Astrocyte (in vitro differentiated cells and primary cell): Measurements from ENCODE around the gene C5orf22. TPM values are rescaled to one million over a fixed set of nuclear protein-coding genes. Genes with fewer than 3 reads are reported as not detected.
"Not testable (repeated sequence)": the region's sequence is repeated elsewhere in the genome, so short reads cannot be mapped to it uniquely, and the experiment has no call there.

Experiments used
- DNase-seq: peaks from one replicate; pipeline ENCODE4 v3.0.0-alpha.2; 2010; ENCODE audit warnings: low read depth
- FAIRE-seq: peaks from 2 replicates; lab custom pipeline; 2011; peaks lifted over from hg19 to GRCh38; lab: Jason Lieb, UNC
- H2AFZ ChIP-seq: 2 replicates; pipeline ENCODE4 v1.6.0; 2012; ENCODE audit warnings: low read depth, low read length, inconsistent platforms
- H3K27ac ChIP-seq: 2 replicates; pipeline ENCODE4 v1.5.1; 2011; ENCODE audit warnings: low read depth, low read length, inconsistent platforms
- H3K27me3 ChIP-seq: 2 replicates; pipeline ENCODE4 v1.6.0; 2011; ENCODE audit warnings: low read length, inconsistent platforms; ENCODE audit not compliant: insufficient read depth
- H3K36me3 ChIP-seq: 2 replicates; pipeline ENCODE4 v1.5.1; 2011; ENCODE audit warnings: low read length, inconsistent platforms; ENCODE audit not compliant: insufficient read depth
- H3K4me1 ChIP-seq: 2 replicates; pipeline ENCODE4 v1.5.1; 2011; ENCODE audit warnings: low read length, inconsistent platforms; ENCODE audit not compliant: insufficient read depth
- H3K4me2 ChIP-seq: 2 replicates; pipeline ENCODE4 v1.6.0; 2012; ENCODE audit warnings: low read length, inconsistent platforms
- H3K4me3 ChIP-seq: 2 replicates; pipeline ENCODE4 v1.5.1; 2011; ENCODE audit warnings: low read depth, mild to moderate bottlenecking, low read length, inconsistent platforms; ENCODE audit not compliant: insufficient read depth
- H3K79me2 ChIP-seq: 2 replicates; pipeline ENCODE4 v1.6.0; 2012; ENCODE audit warnings: mild to moderate bottlenecking, low read length, inconsistent platforms; ENCODE audit not compliant: insufficient read depth
- H3K9ac ChIP-seq: 2 replicates; pipeline ENCODE4 v1.6.0; 2012; ENCODE audit warnings: mild to moderate bottlenecking, low read length, inconsistent platforms
- H3K9me3 ChIP-seq: 2 replicates; pipeline ENCODE4 v1.5.1; 2012; ENCODE audit warnings: low read depth, mild to moderate bottlenecking, low read length, inconsistent platforms; ENCODE audit not compliant: insufficient read depth
- H4K20me1 ChIP-seq: 2 replicates; pipeline ENCODE4 v1.6.0; 2012; ENCODE audit warnings: low read length, inconsistent platforms; ENCODE audit not compliant: insufficient read depth
- H3K27ac Mint-ChIP-seq: one replicate; pipeline ENCODE4 v1.8.0; 2021; ENCODE audit warnings: mild to moderate bottlenecking, mixed read lengths; ENCODE audit not compliant: unreplicated experiment
- H3K27me3 Mint-ChIP-seq: one replicate; pipeline ENCODE4 v1.8.0; 2021; ENCODE audit warnings: low read depth, mixed read lengths; ENCODE audit not compliant: unreplicated experiment
- H3K36me3 Mint-ChIP-seq: one replicate; pipeline ENCODE4 v1.8.0; 2021; ENCODE audit warnings: low read depth, mixed read lengths; ENCODE audit not compliant: unreplicated experiment
- H3K4me1 Mint-ChIP-seq: one replicate; pipeline ENCODE4 v1.8.0; 2021; ENCODE audit warnings: low read depth, mixed read lengths; ENCODE audit not compliant: unreplicated experiment
- H3K4me3 Mint-ChIP-seq: one replicate; pipeline ENCODE4 v1.8.0; 2021; ENCODE audit warnings: mild to moderate bottlenecking, moderate library complexity, mixed read lengths; ENCODE audit not compliant: unreplicated experiment
- H3K9me3 Mint-ChIP-seq: one replicate; pipeline ENCODE4 v1.8.0; 2021; ENCODE audit warnings: mild to moderate bottlenecking, mixed read lengths; ENCODE audit not compliant: unreplicated experiment
- CTCF ChIP-seq: IDR thresholded peaks from 2 replicates; pipeline ENCODE4 v1.5.1; 2011; ENCODE audit warnings: low read depth, mild to moderate bottlenecking, inconsistent platforms, low read length, moderate library complexity; ENCODE audit not compliant: insufficient read depth
- EZH2 ChIP-seq: IDR thresholded peaks from 2 replicates; pipeline ENCODE4 v1.6.1; 2012; ENCODE audit warnings: mild to moderate bottlenecking, low read length, inconsistent platforms; ENCODE audit not compliant: insufficient read depth
- total RNA-seq: library from RNA; stranded (reverse); gene quantifications from 2 replicates; pipeline ENCODE4 v1.2.1, GENCODE V29; 2021

Gene C5orf22
- total RNA-seq, 1 donor from 2014 or later: 25.9 TPM

GRCh38 chr5:31598640-31599611, 66.8 kb downstream of the C5orf22 start:
- Mint-ChIP-seq H3K27me3 (peaks cover 4% of the 10 kb centered on the region), H3K27ac (no peak overlapping the region), H3K36me3 (no peaks in the 10 kb centered on the region)

GRCh38 chr5:31602305-31602704, 70.2 kb downstream of the C5orf22 start:
- H2AFZ ChIP-seq, H3K9me3 Mint-ChIP-seq, H4K20me1 ChIP-seq, H3K79me2 ChIP-seq, DNase-seq, H3K27ac ChIP-seq, H3K4me1 Mint-ChIP-seq, H3K36me3 Mint-ChIP-seq, H3K36me3 ChIP-seq, FAIRE-seq, H3K4me1 ChIP-seq, H3K4me2 ChIP-seq, H3K4me3 ChIP-seq, H3K27ac Mint-ChIP-seq, H3K27me3 Mint-ChIP-seq, H3K4me3 Mint-ChIP-seq, H3K9me3 ChIP-seq, H3K9ac ChIP-seq, H3K27me3 ChIP-seq: not testable (repeated sequence)

More at GRCh38 chr5:31598640-31599611, 66.8 kb downstream of the C5orf22 start:
- Histone ChIP-seq H3K9me3 (no peaks in the 10 kb centered on the region), H2AFZ (no peak overlapping the region), H3K79me2 (no peaks in the 10 kb centered on the region), H4K20me1 (no peaks in the 10 kb centered on the region), H3K36me3 (no peaks in the 10 kb centered on the region), H3K4me1 (no peaks in the 10 kb centered on the region), H3K27ac (no peak overlapping the region), H3K4me3 (no peak overlapping the region), H3K27me3 (peaks cover 8% of the 10 kb centered on the region), H3K9ac (no peak overlapping the region), H3K4me2 (no peak overlapping the region)
- no peaks in the 10 kb centered on the region for H3K9me3 Mint-ChIP-seq
- TF ChIP-seq EZH2 (no peak), CTCF (no peak)
- no peaks in the 10 kb centered on the region for H3K4me1 Mint-ChIP-seq
- DNase-seq (no peak), FAIRE-seq (no peak)
- H3K4me3 Mint-ChIP-seq: no peak overlapping the region

GRCh38 chr5:31604240-31604639, 72.1 kb downstream of the C5orf22 start:
- no peak overlapping the region for H3K4me3 Mint-ChIP-seq
- H3K27me3 Mint-ChIP-seq: peaks cover 9% of the 10 kb centered on the region
- H3K9me3 Mint-ChIP-seq: no peaks in the 10 kb centered on the region
- Histone ChIP-seq H3K4me2 (no peak overlapping the region), H3K4me3 (no peak overlapping the region), H3K9me3 (no peaks in the 10 kb centered on the region), H3K36me3 (no peaks in the 10 kb centered on the region), H3K27ac (no peak overlapping the region), H4K20me1 (no peaks in the 10 kb centered on the region), H3K79me2 (no peaks in the 10 kb centered on the region), H3K27me3 (peaks cover 3% of the 10 kb centered on the region), H3K4me1 (no peaks in the 10 kb centered on the region), H2AFZ (no peak overlapping the region), H3K9ac (no peak overlapping the region)
- H3K36me3 Mint-ChIP-seq: no peaks in the 10 kb centered on the region
- DNase-seq (no peak), FAIRE-seq (no peak)
- no peak for TF ChIP-seq EZH2
- TF ChIP-seq CTCF: no peak
- no peaks in the 10 kb centered on the region for H3K4me1 Mint-ChIP-seq
- no peak overlapping the region for H3K27ac Mint-ChIP-seq
